Loucy (cell line): ENCODE measurements around the gene FANCC.
A peak's percentile ranks its signal among the peaks of the same experiment; 100 is the strongest.

Source experiments
- H2AFZ ChIP-seq: fragments of 200-600 bp; sonication (generic); 2 replicates; pipeline ENCODE4 v1.6.0; 2016; ENCODE audit warnings: antibody characterized with exemption, mild to moderate bottlenecking, low read length, moderate library complexity
- H3F3A ChIP-seq: fragments of 200-600 bp; 2 replicates; pipeline ENCODE4 v1.6.0; 2016; ENCODE audit warnings: antibody characterized with exemption, low read depth, mild to moderate bottlenecking
- H3K27me3 ChIP-seq: fragments of 200-600 bp; sonication (generic); 2 replicates; pipeline ENCODE4 v1.6.1; 2014; ENCODE audit warnings: low read length, mild to moderate bottlenecking; ENCODE audit not compliant: insufficient read depth, poor library complexity, severe bottlenecking
- H3K36me3 ChIP-seq: fragments of 200-600 bp; sonication (generic); 2 replicates; pipeline ENCODE4 v1.6.1; 2016; ENCODE audit warnings: low read length; ENCODE audit not compliant: insufficient read depth
- H3K4me1 ChIP-seq: fragments of 200-600 bp; sonication (generic); 2 replicates; pipeline ENCODE4 v1.5.1; 2014; ENCODE audit warnings: low read length, mild to moderate bottlenecking; ENCODE audit not compliant: insufficient read depth, poor library complexity, severe bottlenecking
- H3K4me2 ChIP-seq: fragments of 200-600 bp; sonication (generic); 2 replicates; pipeline ENCODE4 v1.6.0; 2014; ENCODE audit warnings: antibody characterized with exemption, low read length, low read depth, mild to moderate bottlenecking; ENCODE audit not compliant: poor library complexity, severe bottlenecking
- H3K4me3 ChIP-seq: fragments of 200-600 bp; sonication (generic); 2 replicates; pipeline ENCODE4 v1.5.1; 2014; ENCODE audit warnings: low read length, mild to moderate bottlenecking, mixed read lengths; ENCODE audit not compliant: poor library complexity, severe bottlenecking
- H3K79me2 ChIP-seq: fragments of 200-600 bp; sonication (generic); 2 replicates; pipeline ENCODE4 v1.6.1; 2014; ENCODE audit warnings: low read length; ENCODE audit not compliant: insufficient read depth
- H3K9ac ChIP-seq: fragments of 200-600 bp; sonication (generic); 2 replicates; pipeline ENCODE4 v1.6.0; 2014; ENCODE audit warnings: mild to moderate bottlenecking, low read depth, low read length, moderate library complexity; ENCODE audit not compliant: poor library complexity, severe bottlenecking
- H3K9me2 ChIP-seq: fragments of 200-600 bp; sonication (generic); replicated peaks from 2 replicates; pipeline ENCODE4 v1.6.1; 2016; ENCODE audit warnings: low read depth, low read length, mixed read lengths
- H3K9me3 ChIP-seq: fragments of 200-600 bp; sonication (generic); 2 replicates; pipeline ENCODE4 v1.6.1; 2014; ENCODE audit warnings: mild to moderate bottlenecking, antibody characterized with exemption, low read length, low read depth; ENCODE audit not compliant: insufficient read depth
- H4K20me1 ChIP-seq: fragments of 200-600 bp; sonication (generic); 2 replicates; pipeline ENCODE4 v1.6.0; 2014; ENCODE audit warnings: antibody characterized with exemption, low read length, mild to moderate bottlenecking; ENCODE audit not compliant: insufficient read depth, poor library complexity, severe bottlenecking
- EZH2phosphoT487 ChIP-seq: fragments of 200-600 bp; IDR thresholded peaks from 2 replicates; pipeline ENCODE4 v1.6.1; 2018; ENCODE audit warnings: antibody characterized with exemption, mild to moderate bottlenecking, moderate library complexity, borderline replicate concordance
- TF ChIP-seq, protein P1 (sequence below): fragments of 200-600 bp; sonication (generic); conservative IDR thresholded peaks from 2 replicates; pipeline ENCODE4 v1.5.1; 2014; ENCODE audit warnings: mild to moderate bottlenecking, antibody characterized with exemption, low read length

Gene FANCC

DNA sequence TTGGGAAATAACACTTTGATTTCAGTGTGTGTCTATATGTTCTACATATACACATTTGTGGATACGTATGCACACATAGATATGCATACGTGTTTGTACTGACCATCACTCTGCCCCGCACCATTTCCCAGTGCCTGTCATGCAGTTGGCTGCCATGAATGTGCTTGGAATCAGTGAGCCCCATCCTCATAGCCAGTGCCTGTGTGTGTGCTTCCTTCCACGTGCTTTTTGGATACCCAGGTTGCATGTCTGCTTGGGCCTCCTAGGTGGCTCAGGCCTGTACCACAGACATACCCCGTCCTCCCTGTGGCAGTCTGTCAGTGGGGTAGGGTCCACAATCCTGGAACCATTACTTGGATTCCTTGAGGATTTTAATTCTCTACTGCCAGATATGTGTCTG, 243.6 kb downstream of the FANCC start:
- Histone ChIP-seq H3K79me2 (no peaks in the 10 kb centered on the region), H3K4me3 (no peak overlapping the region), H3K4me2 (no peak overlapping the region), H3K9me2 (no peaks in the 10 kb centered on the region), H3K27me3 (no peaks in the 10 kb centered on the region), H3F3A (no peaks in the 10 kb centered on the region), H2AFZ (no peak overlapping the region), H3K9me3 (no peaks in the 10 kb centered on the region), H3K9ac (no peak overlapping the region), H3K4me1 (peaks cover 15% of the 10 kb centered on the region), H3K36me3 (no peaks in the 10 kb centered on the region), H4K20me1 (no peaks in the 10 kb centered on the region)
- TF ChIP-seq, protein P1, sequence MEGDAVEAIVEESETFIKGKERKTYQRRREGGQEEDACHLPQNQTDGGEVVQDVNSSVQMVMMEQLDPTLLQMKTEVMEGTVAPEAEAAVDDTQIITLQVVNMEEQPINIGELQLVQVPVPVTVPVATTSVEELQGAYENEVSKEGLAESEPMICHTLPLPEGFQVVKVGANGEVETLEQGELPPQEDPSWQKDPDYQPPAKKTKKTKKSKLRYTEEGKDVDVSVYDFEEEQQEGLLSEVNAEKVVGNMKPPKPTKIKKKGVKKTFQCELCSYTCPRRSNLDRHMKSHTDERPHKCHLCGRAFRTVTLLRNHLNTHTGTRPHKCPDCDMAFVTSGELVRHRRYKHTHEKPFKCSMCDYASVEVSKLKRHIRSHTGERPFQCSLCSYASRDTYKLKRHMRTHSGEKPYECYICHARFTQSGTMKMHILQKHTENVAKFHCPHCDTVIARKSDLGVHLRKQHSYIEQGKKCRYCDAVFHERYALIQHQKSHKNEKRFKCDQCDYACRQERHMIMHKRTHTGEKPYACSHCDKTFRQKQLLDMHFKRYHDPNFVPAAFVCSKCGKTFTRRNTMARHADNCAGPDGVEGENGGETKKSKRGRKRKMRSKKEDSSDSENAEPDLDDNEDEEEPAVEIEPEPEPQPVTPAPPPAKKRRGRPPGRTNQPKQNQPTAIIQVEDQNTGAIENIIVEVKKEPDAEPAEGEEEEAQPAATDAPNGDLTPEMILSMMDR = no peak
- no peak for TF ChIP-seq EZH2phosphoT487

DNA sequence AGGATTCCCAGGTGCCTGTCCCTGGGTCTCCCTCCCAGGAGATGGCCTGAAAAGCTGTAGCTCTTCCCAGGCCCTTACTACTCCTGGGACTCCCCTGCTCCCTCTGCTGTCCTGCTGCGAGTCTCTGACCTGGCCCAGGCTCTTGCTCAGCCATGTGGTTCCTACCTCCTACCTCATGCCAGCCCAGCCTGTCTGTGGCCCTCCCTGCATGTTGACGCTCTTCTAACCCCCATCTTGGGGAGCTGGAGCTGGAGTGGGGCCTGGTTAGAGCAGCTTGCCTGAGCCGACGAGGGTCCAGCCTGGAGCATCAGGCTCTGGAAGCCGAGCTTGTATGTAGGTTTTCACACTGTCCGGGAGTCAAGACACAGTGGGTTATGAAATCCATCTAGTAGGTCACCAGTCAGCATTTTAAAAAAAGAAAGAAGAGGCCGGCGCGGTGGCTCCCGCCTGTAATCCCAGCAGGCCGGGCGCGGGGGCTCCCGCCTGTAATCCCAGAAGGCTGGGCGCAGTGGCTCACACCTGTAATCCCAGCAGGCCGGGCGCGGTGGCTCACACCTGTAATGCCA, 244.4 kb downstream of the FANCC start:
- Histone ChIP-seq H3K9ac (no peak overlapping the region), H3K36me3 (no peaks in the 10 kb centered on the region), H4K20me1 (no peaks in the 10 kb centered on the region), H3K79me2 (no peaks in the 10 kb centered on the region), H3K27me3 (no peaks in the 10 kb centered on the region), H2AFZ (no peak overlapping the region), H3K9me2 (no peaks in the 10 kb centered on the region), H3F3A (no peaks in the 10 kb centered on the region), H3K4me3 (no peak overlapping the region), H3K4me1 (peaks cover 15% of the 10 kb centered on the region), H3K9me3 (no peaks in the 10 kb centered on the region), H3K4me2 (no peak overlapping the region)
- no peak for TF ChIP-seq EZH2phosphoT487
- TF ChIP-seq, protein P1 = peak; percentile 44

DNA sequence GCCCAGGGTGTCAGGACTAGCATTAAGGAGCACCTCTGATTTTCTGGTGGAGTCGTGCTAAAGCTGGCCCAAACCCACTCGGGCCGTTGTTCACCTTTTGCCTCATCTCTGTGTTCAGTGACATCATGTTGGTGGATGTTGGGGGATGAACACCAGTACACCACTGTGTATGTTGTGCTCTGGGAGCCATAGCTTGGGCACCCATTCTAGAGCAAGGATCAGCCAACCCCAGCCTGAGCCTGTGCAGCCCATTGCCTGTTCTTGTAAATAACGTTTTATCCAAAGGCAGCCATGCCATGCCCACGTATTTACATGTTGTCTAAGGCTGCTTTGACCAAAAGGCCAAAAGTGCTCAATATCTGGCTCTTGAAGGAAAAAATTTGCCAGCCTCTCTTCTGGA, 245.6 kb downstream of the FANCC start:
- no peaks in the 10 kb centered on the region for H3K9me2 ChIP-seq
- no peak overlapping the region for H3K9ac ChIP-seq
- no peaks in the 10 kb centered on the region for H3K9me3 ChIP-seq
- no peak overlapping the region for H2AFZ ChIP-seq
- H3K36me3 ChIP-seq = no peaks in the 10 kb centered on the region
- no peaks in the 10 kb centered on the region for H4K20me1 ChIP-seq
- H3F3A ChIP-seq = no peaks in the 10 kb centered on the region
- H3K4me3 ChIP-seq = no peak overlapping the region
- H3K4me1 ChIP-seq = peaks cover 20% of the 10 kb centered on the region
- no peaks in the 10 kb centered on the region for H3K27me3 ChIP-seq
- no peaks in the 10 kb centered on the region for H3K79me2 ChIP-seq
- H3K4me2 ChIP-seq = no peak overlapping the region
- TF ChIP-seq, protein P1 = no peak
- TF ChIP-seq EZH2phosphoT487 = no peak
